Measurements from ENCODE around the gene HOXD13.

The HOXD13 gene

GRCh38 chr2:176101216-176101830 lies 8.8 kb downstream of the HOXD13 start:
- TF ChIP-seq CTCF (IDR thresholded peaks at IDR 0.05; ENCODE audit: low read depth, low read length): no peak
- H3K4me3 ChIP-seq (ENCODE audit: low read depth, low read length): no peak overlapping the region

- TF ChIP-seq CTCF (IDR thresholded peaks at IDR 0.05; ENCODE audit: low read depth, low read length): no peak
- no peak overlapping the region for H3K4me3 ChIP-seq (ENCODE audit: low read depth, low read length)
Observed at GRCh38 chr2:176101842-176102241, 9.3 kb downstream of the HOXD13 start.

- no peak overlapping the region for H3K4me3 ChIP-seq (ENCODE audit: low read depth, low read length)
- no peak for TF ChIP-seq CTCF (IDR thresholded peaks at IDR 0.05; ENCODE audit: low read depth, low read length)
Observed at GRCh38 chr2:176102309-176102866, 9.9 kb downstream of the HOXD13 start.

GRCh38 chr2:176103194-176103593 lies 10.7 kb downstream of the HOXD13 start:
- no peak overlapping the region for H3K4me3 ChIP-seq (ENCODE audit: low read depth, low read length)
- no peak for TF ChIP-seq CTCF (IDR thresholded peaks at IDR 0.05; ENCODE audit: low read depth, low read length)

- TF ChIP-seq CTCF (IDR thresholded peaks at IDR 0.05; ENCODE audit: low read depth, low read length): no peak
- H3K4me3 ChIP-seq (ENCODE audit: low read depth, low read length): no peak overlapping the region
Observed at GRCh38 chr2:176103742-176104315, 11.3 kb downstream of the HOXD13 start.

GRCh38 chr2:176104316-176105077 lies 12.0 kb downstream of the HOXD13 start:
- no peak for TF ChIP-seq CTCF (IDR thresholded peaks at IDR 0.05; ENCODE audit: low read depth, low read length)
- H3K4me3 ChIP-seq (ENCODE audit: low read depth, low read length): no peak overlapping the region
